IPS-18c (cell line): ENCODE measurements around the gene GAL3ST2.
"Not testable (repeated sequence)": the region's sequence is repeated elsewhere in the genome, so short reads cannot be mapped to it uniquely, and the experiment has no call there.

Experiments
- H3K4me3 ChIP-seq: 2 replicates; pipeline ENCODE4 v1.7.0; 2013; ENCODE audit warnings: low read depth, mild to moderate bottlenecking, low read length, moderate library complexity; ENCODE audit not compliant: insufficient read depth
- H3K9me3 ChIP-seq: one replicate; pipeline ENCODE4 v1.6.1; 2013; ENCODE audit warnings: mild to moderate bottlenecking, low read length, moderate library complexity; ENCODE audit not compliant: control insufficient read depth, insufficient read depth

GAL3ST2 gene

GRCh38 chr2:241819947-241820624 lies 43.5 kb downstream of the GAL3ST2 start:
- not testable (repeated sequence) for H3K9me3 ChIP-seq, H3K4me3 ChIP-seq

- peaks cover 2% of the 10 kb centered on the region for H3K9me3 ChIP-seq
- no peak overlapping the region for H3K4me3 ChIP-seq
Measured at GRCh38 chr2:241820625-241821384, 44.2 kb downstream of the GAL3ST2 start.

- no peaks in the 10 kb centered on the region for H3K9me3 ChIP-seq
Measured at GRCh38 chr2:241821460-241822263, 45.0 kb downstream of the GAL3ST2 start.

GRCh38 chr2:241822264-241822623 lies 45.6 kb downstream of the GAL3ST2 start:
- Histone ChIP-seq H3K4me3 (no peak overlapping the region), H3K9me3 (no peaks in the 10 kb centered on the region)

More at GRCh38 chr2:241821460-241822263, 45.0 kb downstream of the GAL3ST2 start:
- H3K4me3 ChIP-seq: no peak overlapping the region

GRCh38 chr2:241823531-241824437 lies 47.2 kb downstream of the GAL3ST2 start:
- not testable (repeated sequence) for H3K9me3 ChIP-seq, H3K4me3 ChIP-seq

- H3K4me3 ChIP-seq: no peak overlapping the region
- H3K9me3 ChIP-seq: no peaks in the 10 kb centered on the region
Measured at GRCh38 chr2:241827394-241827793, 50.8 kb downstream of the GAL3ST2 start.

- H3K9me3 ChIP-seq: no peaks in the 10 kb centered on the region
- H3K4me3 ChIP-seq: no peak overlapping the region
Measured at GRCh38 chr2:241833101-241833663, 56.6 kb downstream of the GAL3ST2 start.

- not testable (repeated sequence) for H3K4me3 ChIP-seq, H3K9me3 ChIP-seq
Measured at GRCh38 chr2:241833756-241834526, 57.3 kb downstream of the GAL3ST2 start.

- Histone ChIP-seq H3K4me3 (no peak overlapping the region), H3K9me3 (no peaks in the 10 kb centered on the region)
Measured at GRCh38 chr2:241834527-241835210, 58.0 kb downstream of the GAL3ST2 start.

- Histone ChIP-seq H3K9me3 (no peaks in the 10 kb centered on the region), H3K4me3 (no peak overlapping the region)
Measured at GRCh38 chr2:241835611-241836010, 59.0 kb downstream of the GAL3ST2 start.

GRCh38 chr2:241836292-241836691 lies 59.7 kb downstream of the GAL3ST2 start:
- Histone ChIP-seq H3K4me3 (no peak overlapping the region), H3K9me3 (no peaks in the 10 kb centered on the region)

- H3K4me3 ChIP-seq: no peak overlapping the region
- H3K9me3 ChIP-seq: no peaks in the 10 kb centered on the region
Measured at GRCh38 chr2:241837197-241837965, 60.8 kb downstream of the GAL3ST2 start.

GRCh38 chr2:241841181-241842066 lies 64.8 kb downstream of the GAL3ST2 start:
- Histone ChIP-seq H3K9me3 (no peaks in the 10 kb centered on the region), H3K4me3 (no peak overlapping the region)

GRCh38 chr2:241842067-241842415 lies 65.4 kb downstream of the GAL3ST2 start:
- Histone ChIP-seq H3K9me3 (no peaks in the 10 kb centered on the region), H3K4me3 (no peak overlapping the region)
